Posterior vena cava (tissue), 2 donors: ENCODE data around the gene VWA5A. TPM values are rescaled to one million over a fixed set of nuclear protein-coding genes. Genes with fewer than 3 reads are reported as not detected.
"Not testable (repeated sequence)": the region's sequence is repeated elsewhere in the genome, so short reads cannot be mapped to it uniquely, and the experiment has no call there.

Experiments
- DNase-seq: peaks from one replicate; pipeline ENCODE4 v3.0.0-alpha.2; 2020; ENCODE audit warnings: low spot score
- intact Hi-C, 2 donors: fragments of 100-400 bp; cut with DNase I; formaldehyde crosslinking; loops; one replicate each; pipeline versions ENCODE4 v1.14.1 to v1.14.2; 2022 to 2023
- total RNA-seq, 2 donors: library from RNA; stranded (reverse); fragmentation: NEBNext Ultra II Directional; extraction: Animal tissue kit (Norgen Biotek cat#: 25700); gene quantifications; one replicate each; pipeline ENCODE4 v1.2.1, GENCODE V29; 2021
- donor health status: DM: yes; HTN: yes; CAD: no.
- donor health status: DM: yes; HTN: yes; CAD: no.

The VWA5A gene
- total RNA-seq, 2 donors from 2014 or later, result 15.1 to 22.0 TPM

DNA sequence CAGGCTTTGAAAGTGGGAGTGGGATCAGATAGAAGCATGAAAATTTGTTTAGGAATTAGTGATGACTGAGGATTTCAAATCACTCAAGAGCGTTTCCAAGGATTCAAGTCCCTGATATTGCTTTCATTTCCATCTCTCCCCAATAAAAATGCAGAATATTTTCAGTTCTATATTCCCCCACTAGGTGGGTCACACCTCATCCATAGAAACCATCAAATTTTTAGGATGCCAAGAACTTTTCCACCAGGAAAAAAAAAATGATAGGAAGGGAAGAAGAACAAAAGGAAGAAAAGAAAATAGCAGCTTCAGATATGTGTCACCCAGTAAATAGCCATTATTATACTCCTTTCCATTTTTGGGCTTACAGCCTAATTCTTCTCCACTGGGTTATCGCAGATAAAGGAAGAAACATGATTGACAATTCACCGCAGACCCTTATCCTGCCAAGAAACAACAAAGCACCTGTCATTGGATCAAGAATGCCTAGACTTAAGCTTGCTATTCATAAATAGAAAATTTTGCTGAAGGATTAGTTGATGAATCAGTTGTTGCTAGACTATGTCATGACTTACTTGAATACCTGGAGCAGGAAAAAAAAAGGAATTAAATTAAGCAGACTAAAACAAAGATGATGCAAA, 37.6 kb downstream of the VWA5A start:
- DNase-seq, result no peak
- intact Hi-C loops, result no loop called here

DNA sequence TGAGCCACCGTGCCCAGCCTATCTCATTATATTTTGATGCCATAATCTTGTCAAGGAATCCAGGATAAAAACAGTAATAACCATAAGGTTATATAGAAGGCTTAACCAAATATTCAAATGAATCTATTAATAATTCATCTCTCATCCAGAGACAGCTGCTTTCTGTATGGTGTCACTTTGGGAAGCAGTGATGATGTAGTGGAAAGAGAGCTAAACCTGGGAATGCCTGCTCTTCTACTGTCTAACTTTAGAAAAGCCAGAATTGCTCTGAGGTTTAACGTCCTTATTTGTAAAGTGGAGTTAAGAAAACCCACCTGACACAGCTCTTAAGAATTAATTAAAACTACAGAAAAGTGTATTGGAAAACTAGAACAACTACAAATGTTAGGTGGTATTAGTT, 38.6 kb downstream of the VWA5A start:
- no peak for DNase-seq
- intact Hi-C loops, result no loop called here

DNA sequence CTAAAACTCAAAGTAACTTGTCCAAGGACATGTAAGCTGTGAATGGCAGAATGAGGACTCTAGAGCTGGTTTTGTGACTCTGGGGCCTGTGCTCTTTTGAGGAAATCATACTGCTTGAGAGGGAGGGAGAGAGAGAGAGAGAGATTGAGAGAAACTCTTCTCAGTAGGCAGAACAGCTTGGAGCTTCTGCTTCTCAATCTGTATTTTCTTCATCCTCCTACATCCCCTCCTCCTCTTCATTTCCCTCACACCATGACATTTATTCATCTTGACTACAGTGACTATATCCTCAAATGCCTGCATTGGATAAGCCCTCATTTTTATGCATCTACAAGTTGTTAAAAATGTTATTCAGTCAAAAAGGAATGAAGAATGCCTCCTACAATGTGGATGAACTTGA, 44.2 kb downstream of the VWA5A start:
- no peak for DNase-seq
- intact Hi-C loops, result no loop called here

DNA sequence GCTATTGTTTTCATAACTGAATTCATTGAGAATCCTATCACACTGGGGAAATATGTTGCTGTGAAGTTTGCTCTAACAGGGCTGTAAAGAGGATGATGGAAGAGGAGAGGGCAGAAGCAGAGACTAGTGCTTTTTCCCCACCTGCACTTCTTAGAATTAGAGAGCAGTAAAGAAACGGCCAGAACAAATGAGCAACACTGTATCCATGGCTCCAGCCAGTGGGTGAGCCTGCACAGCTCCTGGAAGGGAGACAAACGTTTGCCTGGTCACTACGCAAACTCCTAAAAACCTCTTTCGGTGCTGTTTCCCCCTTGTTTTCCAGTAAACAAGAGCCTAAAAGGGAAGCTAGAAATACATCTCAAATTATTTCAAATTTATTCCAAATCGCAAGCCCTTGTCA, 45.7 kb downstream of the VWA5A start:
- DNase-seq, result no peak
- intact Hi-C loops, result no loop called here

DNA sequence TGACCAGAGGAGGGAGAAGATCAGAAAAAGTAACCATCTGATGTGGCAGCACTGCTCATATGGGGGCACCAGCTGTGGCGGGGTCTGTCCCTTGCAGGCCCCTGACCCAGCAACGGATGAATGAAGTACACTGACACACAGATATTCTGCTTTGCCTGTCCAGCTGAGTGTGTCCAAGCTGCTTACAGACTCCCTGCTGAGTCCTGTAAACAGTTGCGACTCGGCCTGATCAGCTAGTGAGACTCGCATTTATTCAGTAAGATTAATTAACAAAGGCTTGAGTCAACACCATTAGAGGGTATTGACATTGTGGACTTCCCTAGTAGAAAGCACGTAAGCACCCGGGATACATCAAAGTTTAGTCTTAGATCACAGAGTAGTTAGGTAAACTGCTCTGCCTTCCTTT, 52.6 kb downstream of the VWA5A start:
- no peak for DNase-seq
- intact Hi-C loops, result no loop called here

DNA sequence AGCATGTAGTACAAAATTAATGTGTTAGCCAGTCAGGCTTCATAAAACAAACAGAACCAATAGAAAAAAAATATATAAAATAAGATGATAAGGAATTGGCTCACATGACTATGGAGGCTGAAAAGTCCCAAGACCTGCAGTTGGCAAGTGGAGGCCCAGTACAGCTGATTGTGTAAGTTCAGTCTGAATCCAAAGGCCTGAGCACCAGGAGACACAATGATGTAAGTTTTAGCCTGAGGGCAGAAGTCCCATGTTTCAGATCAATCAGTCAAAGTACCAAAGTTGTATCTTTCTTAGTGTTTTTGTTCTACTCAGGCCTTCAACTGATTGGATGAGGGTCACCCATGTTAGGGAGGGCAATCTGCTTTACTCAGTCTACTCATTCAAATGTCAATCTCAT, 53.5 kb downstream of the VWA5A start:
- no peak for DNase-seq
- intact Hi-C loops, result no loop called here

DNA sequence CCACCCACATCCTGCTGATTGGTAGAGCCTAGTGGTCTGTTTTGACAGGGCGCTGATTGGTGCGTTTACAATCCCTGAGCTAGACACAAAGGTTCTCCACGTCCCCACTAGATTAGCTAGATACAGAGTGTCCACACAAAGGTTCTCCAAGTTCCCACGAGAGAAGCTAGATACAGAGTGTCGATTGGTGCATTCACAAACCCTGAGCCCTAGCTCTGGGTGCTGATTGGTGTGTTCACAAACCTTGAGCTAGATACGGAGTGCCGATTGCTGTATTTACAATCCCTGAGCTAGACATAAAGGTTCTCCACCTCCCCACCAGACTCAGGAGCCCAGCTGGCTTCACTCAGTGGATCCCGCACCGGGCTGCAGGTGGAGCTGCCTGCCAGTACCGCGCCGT, 55.1 kb downstream of the VWA5A start:
- intact Hi-C loops, DNase-seq: not testable (repeated sequence)

DNA sequence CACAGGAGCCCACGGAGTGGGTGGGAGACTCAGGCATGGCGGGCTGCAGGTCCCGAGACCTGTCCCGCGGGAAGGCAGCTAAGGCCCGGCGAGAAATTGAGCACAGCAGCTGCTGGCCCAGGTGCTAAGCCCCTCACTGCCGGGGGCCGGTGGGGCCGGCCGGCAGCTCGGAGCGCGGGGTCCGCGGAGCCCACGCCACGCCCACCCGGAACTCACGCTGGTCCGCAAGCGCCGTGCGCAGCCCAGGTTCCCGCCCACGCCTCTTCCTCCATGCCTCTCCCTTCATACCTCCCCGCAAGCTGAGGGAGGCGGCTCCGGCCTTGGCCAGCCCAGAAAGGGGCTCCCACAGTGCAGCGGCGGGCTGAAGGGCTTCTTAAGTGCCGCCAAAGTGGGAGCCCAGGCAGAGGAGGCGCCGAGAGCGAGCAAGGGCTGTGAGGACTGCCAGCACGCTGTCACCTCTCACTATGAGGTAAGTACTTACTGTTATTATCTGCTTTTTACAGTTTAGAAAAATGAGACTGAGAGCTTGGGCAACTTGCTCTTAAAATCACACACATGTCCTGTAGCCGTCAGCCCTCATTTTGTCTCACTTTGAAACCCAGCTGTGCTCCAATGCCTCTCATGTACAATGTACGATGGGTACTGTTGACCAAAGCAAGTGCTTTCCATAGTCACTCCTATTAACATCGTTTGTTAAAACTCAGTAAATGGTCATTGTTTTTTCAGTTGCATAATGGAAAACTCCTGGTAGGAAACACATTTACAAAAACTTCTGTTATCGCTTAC, 55.7 kb downstream of the VWA5A start:
- intact Hi-C loops, result no loop called here
- no peak for DNase-seq

DNA sequence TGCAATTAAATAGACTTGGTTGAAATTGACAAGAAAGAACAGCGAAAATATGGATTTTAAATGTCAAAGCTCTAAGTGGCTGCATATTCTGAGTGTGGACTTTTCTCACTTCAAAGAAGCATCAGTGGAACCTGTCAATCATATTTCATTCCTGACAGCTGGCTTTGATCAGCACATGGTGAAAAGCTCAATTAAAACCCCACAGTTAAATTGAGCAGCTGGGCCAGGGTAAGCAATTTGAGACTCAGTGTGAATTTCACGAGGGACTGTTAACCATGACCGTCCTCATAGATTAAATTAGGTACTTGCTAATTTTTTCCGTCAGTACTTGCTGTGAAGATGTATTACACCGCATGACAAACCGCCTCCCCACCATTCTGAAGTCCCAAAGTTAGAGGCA, 56.9 kb downstream of the VWA5A start:
- intact Hi-C loops, result no loop called here
- no peak for DNase-seq

DNA sequence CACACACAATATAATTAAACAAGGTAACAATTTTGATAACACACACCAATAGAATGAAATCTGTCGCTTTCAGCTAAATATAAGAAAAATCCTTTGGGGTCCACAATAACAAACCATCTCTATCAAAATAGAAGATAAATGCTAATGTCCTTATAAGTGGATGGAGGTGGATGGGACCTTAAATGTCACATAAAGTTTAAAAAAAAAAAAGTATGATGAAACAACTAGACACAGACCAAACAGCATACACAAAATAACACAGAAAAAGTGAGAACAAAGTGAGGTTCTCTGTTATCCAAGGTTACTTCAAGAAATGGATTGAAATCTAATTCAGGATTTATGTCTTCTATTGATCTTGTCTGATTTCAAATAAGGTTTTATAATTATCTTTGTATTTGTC, 57.3 kb downstream of the VWA5A start:
- intact Hi-C loops, result no loop called here
- no peak for DNase-seq

DNA sequence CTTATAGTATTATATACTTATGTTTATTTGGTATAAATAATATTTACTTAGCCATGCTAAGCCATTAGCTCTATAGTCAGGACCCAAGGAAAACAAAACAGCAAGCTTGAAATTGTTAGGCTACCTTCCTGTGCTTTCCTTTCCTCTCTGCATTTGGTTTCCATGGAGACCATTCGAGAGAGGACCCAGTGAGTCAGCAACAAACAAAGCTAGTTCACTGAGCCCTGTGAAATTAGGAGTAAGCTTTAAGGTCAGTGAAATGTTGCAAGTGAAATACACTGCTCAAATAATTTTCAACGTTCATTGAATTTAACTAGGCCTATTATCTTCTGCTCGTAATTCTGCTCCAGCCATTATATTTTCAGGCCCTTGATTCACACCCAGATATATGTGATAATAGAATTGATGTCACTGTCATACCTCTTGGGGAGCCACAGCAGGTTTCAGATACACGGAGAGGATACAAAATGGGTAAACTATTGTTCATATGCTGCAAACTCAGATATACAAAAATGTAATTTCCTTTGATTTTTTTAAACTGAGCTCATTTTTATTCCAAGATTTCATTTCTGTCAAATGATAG, 58.8 kb downstream of the VWA5A start:
- DNase-seq, result no peak
- intact Hi-C loops, result no loop called here

DNA sequence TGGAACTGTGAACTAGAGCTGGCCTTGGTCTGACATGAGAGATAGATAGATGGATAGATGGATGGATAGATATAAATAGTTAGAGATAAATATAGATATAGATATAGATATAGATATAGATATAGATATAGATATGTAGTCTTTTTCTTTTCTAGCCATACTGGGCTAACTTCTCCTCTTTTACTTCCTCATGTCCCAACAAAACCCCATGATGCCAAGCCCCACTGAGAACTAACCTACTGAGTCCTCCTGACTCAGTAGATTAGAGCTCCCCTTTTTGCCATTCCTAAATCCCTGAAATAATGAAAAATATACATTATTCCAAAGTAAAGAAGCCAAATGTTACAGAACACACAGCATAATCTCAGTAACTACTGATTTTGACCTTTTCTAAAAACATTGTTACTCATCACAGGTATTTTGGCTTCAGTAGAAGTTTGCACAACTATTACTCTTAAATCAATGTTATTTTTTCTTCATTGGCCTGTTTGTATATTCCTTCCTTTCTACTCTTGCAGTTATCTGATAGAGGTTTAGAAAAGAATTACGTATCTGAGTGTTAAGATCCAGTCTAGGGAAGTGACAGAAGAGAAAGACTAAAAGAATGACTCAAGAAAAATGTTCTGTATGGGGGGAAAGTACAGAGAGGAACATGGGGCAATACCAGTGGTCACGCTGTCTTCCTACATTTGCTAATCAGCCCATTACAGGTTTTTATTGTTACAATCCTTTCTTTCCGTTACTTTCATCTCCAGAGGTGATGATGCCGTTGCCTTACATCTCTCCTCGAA, 61.9 kb downstream of the VWA5A start:
- intact Hi-C loops, result no loop called here
- no peak for DNase-seq

DNA sequence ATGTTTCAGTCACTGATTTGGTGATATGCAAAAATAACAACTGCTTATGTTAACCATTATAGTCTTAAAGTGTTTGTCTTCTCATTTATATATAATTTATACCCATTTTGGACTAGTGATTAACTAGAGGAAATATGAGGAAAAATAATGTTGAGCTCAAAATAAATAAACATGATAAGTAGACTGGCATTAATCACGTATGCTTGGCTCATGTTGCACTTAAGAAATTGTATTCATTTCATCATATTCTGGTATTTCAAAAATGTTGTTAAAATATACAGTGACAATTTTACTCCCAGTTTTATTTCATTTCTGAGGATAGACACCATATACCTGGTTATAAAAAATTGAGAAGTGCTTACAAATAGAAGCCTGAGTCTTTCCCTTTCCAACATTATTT, 64.1 kb downstream of the VWA5A start:
- DNase-seq, result no peak
- intact Hi-C loops, result no loop called here

DNA sequence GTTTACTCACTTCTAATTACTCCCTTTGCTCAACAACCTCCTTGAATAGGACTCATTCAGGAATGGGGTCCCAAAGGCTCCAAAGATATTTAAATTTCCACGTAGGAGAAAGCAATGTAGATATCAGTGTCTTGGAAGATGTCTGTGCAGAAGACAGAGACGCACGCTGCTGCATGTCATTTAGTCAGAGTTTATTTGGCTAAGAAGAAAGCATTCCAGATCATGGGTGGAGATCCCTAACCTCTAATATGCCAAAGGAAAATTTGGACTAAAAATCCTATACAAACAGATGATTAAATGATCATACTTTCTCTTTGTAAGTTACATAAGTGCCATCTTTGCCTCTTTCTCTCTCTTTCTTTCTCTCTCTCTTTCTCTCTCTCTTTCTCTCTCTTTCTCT, 67.8 kb downstream of the VWA5A start, which contains the start of gene OR10D3:
Gene OR10D3 (plus strand): TSS at position 278 of the 400 bp plus-strand sequence. CDS start 1,925 bp downstream, outside the sequence.
- DNase-seq, result no peak
- intact Hi-C loops, result no loop called here

DNA sequence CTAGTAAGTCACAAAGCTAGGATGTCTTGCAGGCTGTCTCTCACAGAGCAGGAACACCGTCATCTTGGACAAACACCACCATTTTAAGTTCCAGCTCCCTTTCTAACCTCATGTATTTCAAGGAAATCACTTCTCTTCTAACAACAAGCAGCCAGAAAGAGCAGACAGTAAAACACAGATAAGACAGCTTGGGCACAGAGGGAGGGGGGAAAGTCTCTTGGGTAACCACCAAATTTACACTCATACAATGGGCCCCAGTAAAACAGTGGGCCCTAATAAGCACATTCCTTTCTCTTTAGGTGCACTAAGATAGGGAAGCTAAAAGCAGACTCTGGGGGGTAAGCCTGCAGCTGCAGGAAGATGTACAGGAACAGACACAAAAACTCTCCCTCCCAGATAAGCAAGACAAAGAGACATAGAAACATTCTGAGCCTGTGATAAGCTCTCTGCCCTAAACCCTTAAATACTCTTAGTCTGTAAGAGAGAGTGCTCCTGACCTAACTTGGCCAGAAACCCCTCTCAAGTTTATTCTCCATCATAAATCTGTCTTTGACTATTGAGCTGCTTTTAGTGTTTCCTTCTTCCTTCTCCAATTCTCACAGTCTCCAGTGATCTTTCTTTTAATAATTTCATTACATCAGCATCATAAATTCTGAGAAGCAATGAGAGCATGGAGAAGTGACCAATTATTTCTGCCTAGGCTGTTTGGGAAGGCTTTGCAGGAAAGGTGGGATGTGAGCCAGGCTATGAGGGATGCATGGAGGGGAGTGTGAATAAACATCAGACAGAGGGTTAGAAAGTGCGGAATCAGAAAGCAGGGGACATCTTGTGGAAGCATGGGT, 75.3 kb downstream of the VWA5A start:
- intact Hi-C loops, result no loop called here
- no peak for DNase-seq

DNA sequence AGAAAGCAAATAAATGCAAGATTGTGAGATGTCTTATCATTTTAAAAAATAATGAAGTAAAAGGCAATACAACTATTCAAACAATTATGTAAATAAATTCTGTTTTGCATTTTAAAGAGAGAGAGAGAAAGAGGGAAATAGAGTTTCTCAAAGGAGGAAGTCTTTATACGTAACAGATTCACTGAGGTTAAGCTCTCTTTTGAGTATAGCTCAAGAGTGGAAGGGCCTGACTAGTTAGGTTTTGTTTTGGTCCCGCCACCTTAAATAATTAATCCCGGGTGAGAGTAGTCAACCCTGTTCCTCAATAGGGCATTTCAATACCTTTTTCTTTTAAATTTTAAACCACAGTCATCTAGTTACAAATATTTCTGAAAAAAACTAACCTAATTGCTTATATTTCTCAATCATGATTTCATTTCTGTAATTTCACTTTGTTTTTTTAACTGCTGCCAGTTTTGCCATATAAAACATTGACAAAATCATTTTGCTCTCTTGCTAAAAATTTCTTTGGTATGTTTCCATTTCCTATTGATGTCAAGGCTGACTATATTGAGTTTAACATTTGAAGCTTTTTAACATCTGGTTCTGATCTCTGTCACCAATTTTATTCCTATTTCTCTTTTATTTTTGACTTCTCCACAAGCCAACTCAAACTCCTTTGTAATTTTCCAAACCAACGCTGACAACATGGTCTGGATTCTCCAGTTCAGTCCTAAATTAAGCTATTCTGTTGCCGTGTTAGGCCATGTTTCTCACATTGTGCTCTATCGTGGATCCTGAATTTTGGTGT, 78.2 kb downstream of the VWA5A start:
- no peak for DNase-seq
- intact Hi-C loops, result no loop called here

DNA sequence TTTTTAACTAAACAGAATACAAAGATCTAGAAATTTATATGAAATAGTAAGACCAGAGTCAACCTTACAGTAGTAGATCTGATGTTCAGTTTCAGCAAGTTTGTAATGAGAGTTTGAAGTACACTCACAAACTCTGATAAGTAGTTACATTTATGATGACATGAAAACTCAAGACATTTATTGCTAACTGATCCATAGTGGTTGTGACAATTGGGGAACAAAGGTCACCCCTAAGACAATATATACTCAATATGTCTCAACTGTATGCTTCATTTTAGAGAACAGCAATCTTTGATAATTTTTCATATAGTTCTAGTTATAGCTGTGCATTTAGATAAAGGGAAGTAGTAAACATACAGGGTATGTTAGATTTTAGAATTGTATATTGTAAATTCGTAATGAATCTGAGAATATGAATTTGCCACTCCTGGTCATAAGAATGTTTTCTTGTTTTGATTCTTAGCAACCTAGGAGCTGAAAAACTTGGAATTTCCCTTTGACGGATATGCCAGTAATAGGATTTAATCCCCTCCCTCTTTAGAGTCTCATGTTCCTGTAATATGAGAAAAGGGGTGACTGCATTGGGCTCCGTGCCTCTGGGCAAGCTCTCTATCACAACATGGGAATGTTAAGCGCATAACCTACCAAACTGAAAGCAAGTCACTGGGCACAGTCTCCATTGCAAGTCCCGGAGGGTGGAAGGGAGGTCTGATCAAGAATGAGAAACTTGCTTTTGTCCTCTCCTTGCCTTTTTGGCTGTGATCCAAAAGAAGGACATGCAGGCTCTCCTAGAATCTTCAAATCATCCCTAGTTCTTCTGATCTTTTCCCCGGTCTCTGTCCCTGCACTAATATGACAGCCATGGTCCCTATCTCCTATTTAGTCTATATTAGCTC, 79.3 kb downstream of the VWA5A start:
- intact Hi-C loops, result no loop called here
- DNase-seq, result no peak
